ENCODE data around the gene FYN.
A peak's percentile ranks its signal among the peaks of the same experiment; 100 is the strongest.

Gene FYN

DNA sequence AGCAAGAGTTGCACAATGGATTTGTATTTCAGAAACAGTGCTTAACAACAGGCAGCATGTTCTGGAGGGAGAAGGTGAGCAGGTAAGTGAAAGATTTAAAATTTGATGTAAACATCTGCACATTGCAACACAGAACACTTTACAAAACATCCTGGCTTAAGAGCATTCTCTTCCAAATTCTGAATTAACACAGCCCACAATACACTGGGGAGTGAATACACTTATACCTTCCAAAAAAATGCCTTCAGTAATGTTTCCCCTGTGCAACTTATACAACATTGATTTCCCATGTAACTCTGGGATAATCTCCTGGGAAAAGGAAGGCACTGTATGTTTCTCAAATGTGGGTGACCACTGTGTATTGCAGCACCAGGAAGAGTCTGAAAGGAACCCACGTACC, 127.6 kb downstream of the FYN start:
- no peak for DNase-seq

GRCh38 chr6:111745186-111745585, 128.1 kb downstream of the FYN start:
- no peak for DNase-seq

GRCh38 chr6:111743862-111744692, 129.2 kb downstream of the FYN start:
- no peak for DNase-seq

GRCh38 chr6:111743360-111743759, 129.9 kb downstream of the FYN start:
- no peak for DNase-seq

- no peak for DNase-seq
These were observed 131.9 kb downstream of the FYN start for GRCh38 chr6:111741177-111741952.

DNA sequence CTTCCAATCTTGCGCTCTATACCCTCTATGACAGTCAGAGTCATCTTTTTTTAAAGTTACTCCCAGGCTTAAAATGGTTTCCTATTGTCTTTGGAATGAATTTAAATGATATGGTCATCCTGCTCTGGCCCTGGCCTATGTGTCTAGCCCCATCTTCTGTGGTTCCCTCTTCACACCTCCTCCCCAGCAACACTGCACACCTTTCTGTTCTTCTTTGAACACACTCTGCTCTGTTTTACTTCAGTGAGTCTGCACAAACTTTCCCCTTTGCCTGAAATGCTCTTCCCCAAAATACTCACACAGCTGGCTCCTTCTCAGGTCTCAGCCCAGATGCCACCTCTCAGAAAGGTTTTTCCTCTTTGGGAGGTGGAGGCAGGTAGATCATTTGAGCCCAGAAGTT, 132.7 kb downstream of the FYN start:
- DNase-seq = no peak

- no peak for DNase-seq
These were observed 134.0 kb downstream of the FYN start for GRCh38 chr6:111739257-111739696.

DNA sequence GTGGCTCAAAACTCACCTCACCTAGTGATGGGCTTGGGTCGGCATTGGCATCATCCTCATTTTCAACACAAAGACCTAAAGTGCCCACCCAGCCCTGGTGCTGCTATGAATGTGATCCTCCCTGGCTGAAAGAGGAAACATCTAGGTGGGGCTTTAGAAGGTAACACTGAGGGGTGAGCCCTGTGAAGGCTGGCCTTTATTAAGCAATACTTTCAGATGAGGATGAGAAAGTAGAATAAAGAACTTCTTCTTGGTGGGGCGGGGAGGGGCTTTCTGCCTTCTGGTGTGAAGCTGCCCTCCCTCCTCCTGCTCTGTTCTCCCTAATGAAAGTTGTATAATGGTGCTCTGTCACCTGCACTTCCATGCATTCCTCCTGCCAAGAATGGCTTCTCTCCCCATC, 134.6 kb downstream of the FYN start:
- DNase-seq = no peak

GRCh38 chr6:111738156-111738555, 135.1 kb downstream of the FYN start:
- no peak for DNase-seq

- DNase-seq = peak; percentile 68
These were observed 136.2 kb downstream of the FYN start for GRCh38 chr6:111737065-111737521.

DNA sequence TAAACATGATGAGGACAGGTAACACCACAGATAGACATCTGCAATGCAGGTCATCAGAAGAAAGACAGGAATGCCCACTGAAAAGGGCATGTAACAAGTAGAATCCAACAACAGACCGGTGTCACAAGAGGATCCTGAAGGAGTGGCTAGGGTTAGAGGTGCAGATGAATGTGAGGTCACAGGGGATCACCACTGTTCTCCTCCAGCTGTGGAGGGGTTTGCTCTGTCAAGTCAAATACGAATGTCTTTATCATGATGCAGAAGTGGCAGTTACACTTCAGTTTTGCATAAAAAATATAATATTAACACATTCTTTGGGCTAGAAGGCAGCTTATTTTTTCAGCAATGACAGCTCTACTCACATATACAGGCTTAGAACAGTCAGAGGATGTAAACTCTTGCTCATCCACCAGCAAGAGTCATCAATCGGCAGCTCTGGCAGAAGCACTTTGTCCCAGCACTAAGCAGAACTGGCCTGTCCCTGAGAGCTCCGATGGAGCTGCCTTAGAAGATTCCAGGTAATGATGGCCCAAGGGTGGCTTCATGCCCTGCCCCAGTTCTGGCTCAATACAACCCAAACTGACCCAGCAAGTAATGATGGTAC, 137.1 kb downstream of the FYN start:
- no peak for DNase-seq

DNA sequence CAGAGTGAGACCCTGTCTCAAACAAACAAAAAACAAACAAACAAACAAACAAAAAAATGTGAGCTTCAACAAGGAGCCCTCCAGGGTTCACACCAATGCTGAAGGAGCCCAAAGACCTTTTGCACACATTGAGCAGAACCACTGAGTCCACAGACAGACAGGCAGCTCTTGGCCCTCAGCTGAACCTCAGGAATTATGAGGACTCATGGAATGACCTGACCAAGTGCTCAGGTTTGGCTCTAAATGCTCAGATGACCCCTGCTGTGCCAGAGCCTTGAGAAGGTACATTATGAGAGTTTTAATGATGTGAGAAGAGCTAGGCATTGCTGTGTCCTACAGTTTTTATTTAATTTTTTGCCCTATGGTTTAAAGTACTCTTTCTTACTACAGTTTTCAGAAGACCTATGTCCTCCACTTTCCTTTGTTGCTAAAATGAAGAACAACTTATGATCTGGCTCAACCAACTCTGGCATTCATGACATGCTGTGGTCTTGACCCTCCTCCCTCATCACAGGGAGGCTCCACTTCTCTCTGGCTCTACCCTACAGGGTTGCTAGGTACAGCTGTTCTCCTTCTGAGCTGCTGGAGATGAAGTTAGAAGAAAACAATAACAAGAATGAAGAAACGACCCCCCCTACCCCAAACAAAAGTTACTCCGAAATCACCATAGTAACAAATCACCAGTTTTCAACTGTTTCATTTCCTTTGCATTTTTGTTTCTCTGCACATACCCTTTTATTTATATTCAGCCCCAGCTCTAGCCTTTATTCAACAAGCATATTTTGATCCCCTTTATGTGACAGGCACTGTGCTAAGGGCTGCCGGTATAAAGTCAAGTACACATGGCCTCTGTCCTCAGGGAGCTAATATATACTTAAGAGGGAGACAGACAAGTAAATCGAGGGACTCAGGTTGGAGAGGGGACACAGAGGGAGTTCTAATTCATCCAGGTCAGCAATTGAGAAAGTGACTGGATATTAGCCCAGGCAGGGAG, 138.9 kb downstream of the FYN start:
- no peak for DNase-seq

DNA sequence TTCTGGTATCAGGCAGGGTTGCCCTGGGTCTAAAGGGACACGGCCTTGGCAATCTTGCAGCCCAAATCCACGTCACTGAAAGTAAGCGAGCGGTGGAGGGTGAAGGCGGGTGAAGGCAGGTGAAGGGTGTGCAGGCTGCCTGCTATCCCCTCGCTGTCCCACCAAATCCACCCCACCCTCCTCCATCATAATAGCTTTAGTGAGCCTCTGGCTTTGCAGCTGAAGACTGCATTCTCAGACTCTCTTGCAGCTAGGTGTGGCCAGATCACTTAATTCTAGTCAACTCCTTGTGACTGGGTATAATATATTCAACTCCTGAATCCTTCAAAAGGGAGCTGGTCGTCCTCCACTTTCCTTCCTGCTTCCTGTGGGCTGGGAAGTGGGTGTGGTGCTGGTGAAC, 140.9 kb downstream of the FYN start:
- no peak for DNase-seq

GRCh38 chr6:111731456-111732195, 141.6 kb downstream of the FYN start:
- DNase-seq = no peak

GRCh38 chr6:111730864-111731263, 142.4 kb downstream of the FYN start:
- DNase-seq = no peak

GRCh38 chr6:111727802-111728201, 145.4 kb downstream of the FYN start:
- DNase-seq = no peak

GRCh38 chr6:111727041-111727440, 146.2 kb downstream of the FYN start:
- DNase-seq = no peak

- no peak for DNase-seq
These were observed 147.7 kb downstream of the FYN start for GRCh38 chr6:111725446-111726112.

- peak; percentile 53 for DNase-seq
These were observed 148.7 kb downstream of the FYN start for GRCh38 chr6:111724505-111724904.

DNA sequence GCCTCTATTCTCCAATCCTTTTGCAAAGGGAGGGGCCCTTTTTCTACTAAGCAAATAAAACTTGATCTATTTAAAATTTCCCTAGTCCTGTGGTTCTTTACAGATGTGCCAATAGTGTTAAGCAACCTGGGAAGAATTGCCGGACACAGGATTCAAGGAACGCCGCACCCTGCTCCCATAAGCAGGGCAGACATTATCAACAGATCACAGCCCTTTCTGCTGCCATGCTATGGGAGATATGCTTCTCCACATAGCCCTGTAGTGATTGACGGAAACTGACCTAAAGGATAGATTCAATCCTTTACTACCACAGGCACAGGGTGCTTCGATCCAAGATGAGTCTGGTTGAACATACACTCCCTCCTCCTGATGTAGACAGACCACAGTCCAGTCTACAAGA, 149.2 kb downstream of the FYN start:
- no peak for DNase-seq

DNA sequence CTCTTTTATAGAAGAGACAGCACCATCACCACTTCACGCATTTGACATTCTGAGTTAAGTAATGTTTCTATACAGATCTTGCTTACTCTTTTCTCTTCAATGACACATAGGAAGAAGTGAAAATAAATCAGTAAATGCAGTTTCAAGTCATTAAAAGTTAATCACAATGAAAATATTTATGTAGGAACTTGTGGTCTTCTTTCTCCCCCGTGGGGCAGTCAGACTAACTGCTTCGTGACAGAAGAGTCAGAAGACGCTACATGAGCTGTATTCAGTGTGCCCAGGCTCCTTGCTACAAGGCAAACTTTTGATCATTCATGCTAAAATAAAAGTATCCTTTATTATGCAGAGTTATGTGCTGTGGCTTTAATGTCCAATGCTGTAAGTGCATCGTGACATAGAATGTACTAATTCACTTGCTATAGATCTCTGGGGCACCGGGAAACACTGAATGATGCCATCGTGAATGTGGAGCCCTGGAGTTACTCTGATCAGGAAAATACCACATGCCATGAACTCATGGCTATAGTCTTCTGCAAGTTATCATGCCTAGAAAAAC, 149.8 kb downstream of the FYN start:
- DNase-seq = no peak

Measured in activated CD4-positive, alpha-beta T cell treated with anti-CD3 and anti-CD28 coated beads, Interleukin-2, Interleukin-6, amounts not matched to agents 100 ng/mL and 50 ng/mL, durations not matched to agents 16 hours and 8 hours (primary cell).